ENCODE measurements around the gene FBXW5.

DNA sequence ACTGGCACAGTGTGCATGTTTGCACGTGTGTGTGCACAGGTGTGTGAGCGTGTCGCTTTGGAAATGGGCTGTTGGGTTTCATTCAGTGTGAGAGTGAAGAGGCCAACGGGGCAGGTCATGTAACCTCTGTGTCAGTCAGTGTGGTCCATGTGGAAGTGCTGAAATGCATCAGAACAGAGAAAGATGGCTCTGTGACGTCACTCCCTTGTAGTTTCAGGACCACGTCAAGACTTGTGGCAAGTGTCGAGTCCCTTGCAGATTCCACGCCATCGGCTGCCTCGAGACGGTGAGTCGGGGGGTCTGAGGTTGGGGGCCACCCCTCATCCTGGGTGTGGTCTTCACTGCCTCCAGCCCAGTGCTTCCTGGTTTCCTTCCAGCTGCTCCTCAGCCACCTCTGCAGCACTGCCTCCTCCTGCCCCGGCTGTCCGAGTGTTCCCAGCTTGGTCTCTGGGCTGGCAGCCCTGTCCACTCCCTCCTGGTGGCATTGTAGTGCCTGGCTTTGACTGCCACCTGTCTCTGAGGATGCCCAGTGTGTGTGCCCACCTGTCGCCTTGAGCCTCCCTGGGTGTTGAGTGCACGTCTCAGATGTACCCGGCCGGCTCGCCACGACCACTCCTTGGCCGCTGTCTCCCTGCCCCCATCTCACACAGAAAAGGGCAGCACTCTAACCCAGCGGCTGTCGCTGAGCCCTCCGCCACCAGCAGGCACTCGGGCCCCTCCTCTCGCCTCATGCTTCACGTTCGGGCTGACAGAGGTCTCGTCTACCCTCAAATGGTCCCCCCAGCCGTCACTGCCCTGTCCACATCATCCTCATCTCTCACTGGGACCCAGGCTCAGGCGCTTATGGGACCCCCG is 28.0 kb downstream of the FBXW5 start:
- TF ChIP-seq EGR1 (IDR thresholded peaks at IDR 0.05; ENCODE audit: low read depth) (no peak), ZNF274 (IDR thresholded peaks at IDR 0.05; ENCODE audit: low read depth, low read length) (no peak), EZH2 (IDR thresholded peaks at IDR 0.05) (no peak), POLR2AphosphoS5 (IDR thresholded peaks at IDR 0.05; ENCODE audit: low read depth, low read length) (no peak)
- TF ChIP-seq, protein P1, sequence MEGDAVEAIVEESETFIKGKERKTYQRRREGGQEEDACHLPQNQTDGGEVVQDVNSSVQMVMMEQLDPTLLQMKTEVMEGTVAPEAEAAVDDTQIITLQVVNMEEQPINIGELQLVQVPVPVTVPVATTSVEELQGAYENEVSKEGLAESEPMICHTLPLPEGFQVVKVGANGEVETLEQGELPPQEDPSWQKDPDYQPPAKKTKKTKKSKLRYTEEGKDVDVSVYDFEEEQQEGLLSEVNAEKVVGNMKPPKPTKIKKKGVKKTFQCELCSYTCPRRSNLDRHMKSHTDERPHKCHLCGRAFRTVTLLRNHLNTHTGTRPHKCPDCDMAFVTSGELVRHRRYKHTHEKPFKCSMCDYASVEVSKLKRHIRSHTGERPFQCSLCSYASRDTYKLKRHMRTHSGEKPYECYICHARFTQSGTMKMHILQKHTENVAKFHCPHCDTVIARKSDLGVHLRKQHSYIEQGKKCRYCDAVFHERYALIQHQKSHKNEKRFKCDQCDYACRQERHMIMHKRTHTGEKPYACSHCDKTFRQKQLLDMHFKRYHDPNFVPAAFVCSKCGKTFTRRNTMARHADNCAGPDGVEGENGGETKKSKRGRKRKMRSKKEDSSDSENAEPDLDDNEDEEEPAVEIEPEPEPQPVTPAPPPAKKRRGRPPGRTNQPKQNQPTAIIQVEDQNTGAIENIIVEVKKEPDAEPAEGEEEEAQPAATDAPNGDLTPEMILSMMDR (IDR thresholded peaks at IDR 0.05 in 2 of 3, conservative IDR thresholded peaks at IDR 0.05 in 1 of 3; ENCODE audit: borderline replicate concordance in 1 of 3, insufficient read depth in 1 of 3, low read depth in 2 of 3, low read length in 2 of 3) = no peak

All from HCT116 (cell line).